Gastroesophageal sphincter (tissue), 3 donors: ENCODE data around the gene VSTM2L.

ENCODE experiments used
- CTCF ChIP-seq, 4 experiments: fragments of 200-600 bp in 2 of 4; fragments of 450-650 bp in 2 of 4; sonication (generic) in 1 of 4; IDR thresholded peaks; one replicate each; pipeline ENCODE4 v1.5.1; 2017 to 2019; ENCODE audit warnings: antibody characterized with exemption in 4 of 4, mild to moderate bottlenecking in 2 of 4, moderate library complexity in 2 of 4
- POLR2A ChIP-seq, 2 donors: fragments of 450-650 bp; IDR thresholded peaks; one replicate each; pipeline ENCODE4 v1.6.1; 2017; ENCODE audit warnings: antibody characterized with exemption in 2 of 2, mild to moderate bottlenecking in 2 of 2, moderate library complexity in 1 of 2

- TF ChIP-seq CTCF (IDR thresholded peaks at IDR 0.05) (no peak), POLR2A (IDR thresholded peaks at IDR 0.05) (no peak)
These were observed 37.9 kb downstream of the VSTM2L start for GRCh38 chr20:37940858-37941257.
